Measurements from ENCODE around the gene GABARAPL1. TPM values are rescaled to one million over a fixed set of nuclear protein-coding genes. Genes with fewer than 3 reads are reported as not detected.

GABARAPL1 gene
- total RNA-seq, 1 experiment from 2014 or later: 24.1 TPM

DNA sequence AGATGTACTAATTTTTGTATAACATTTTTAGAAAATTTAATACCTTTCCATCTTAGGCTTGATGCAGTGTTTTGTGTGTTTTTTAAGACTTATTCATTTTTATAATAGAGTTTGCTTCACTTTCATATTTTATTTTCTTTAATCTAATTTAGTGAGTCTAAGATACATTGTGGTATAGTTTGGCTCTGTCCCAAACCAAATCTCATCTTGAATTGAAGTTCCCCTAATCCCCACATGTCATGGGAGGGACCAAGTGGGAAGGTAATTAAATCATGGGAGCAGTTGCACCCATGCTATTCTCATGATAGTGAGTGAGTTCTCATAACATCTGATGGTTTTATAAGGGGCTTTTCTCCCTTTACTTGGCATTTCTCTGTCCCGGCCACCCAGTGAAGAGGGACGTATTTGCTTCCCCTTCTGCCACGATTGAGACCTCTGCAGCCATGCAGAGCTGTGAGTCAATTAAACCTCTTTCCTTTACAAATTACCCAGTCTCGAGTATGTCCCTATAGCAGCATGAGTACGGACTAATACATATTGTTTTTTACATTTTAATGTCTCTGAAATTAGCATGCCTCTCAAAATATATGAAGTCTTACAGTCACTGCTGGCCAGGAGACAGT lies 34.9 kb downstream of the GABARAPL1 start (continued):
- TF ChIP-seq SIN3A (IDR thresholded peaks at IDR 0.05; ENCODE audit: borderline replicate concordance, insufficient read depth, low read depth, low read length): no peak

DNA sequence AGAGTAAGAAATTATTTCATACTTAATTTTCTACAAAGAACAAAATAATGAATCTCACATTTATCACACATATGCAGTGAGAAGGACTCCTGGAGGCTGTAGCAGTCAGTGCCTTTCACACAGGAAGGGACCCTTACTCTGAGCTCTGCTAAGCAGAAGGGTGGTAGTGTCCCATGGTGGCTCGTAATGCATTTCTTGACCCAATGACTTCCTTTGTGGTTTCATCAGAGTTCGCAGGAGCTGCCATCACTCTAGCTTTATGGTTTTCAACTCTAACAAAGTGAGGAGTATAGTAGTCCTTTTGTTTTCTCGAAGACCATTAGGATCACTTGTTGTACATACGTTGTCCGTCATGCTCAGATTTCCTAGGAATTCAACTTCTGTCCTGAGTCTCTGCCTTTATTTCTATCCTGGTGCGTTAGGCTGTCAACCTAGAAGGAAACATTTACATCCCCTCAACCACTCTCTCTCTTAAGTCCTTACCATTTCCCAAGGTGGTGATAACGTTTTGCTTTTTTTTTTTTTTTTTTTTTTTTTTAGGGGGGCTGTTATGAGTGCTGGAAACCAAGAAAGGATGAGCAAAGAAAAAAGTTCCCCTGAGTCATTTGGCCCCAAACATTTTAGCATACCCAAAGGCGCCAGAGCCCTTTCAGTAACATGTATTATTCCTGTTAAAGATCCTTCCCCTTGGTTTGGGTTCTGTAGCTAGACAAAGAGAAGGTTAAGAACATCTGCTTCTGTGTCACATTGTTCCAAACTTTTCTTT lies 37.2 kb downstream of the GABARAPL1 start:
- intact Hi-C loops (cut with micrococcal nuclease; ENCODE audit: unreplicated experiment): no loop called here
- no peak for DNase-seq (ENCODE audit: low read depth, low spot score)
- TF ChIP-seq, protein P1, sequence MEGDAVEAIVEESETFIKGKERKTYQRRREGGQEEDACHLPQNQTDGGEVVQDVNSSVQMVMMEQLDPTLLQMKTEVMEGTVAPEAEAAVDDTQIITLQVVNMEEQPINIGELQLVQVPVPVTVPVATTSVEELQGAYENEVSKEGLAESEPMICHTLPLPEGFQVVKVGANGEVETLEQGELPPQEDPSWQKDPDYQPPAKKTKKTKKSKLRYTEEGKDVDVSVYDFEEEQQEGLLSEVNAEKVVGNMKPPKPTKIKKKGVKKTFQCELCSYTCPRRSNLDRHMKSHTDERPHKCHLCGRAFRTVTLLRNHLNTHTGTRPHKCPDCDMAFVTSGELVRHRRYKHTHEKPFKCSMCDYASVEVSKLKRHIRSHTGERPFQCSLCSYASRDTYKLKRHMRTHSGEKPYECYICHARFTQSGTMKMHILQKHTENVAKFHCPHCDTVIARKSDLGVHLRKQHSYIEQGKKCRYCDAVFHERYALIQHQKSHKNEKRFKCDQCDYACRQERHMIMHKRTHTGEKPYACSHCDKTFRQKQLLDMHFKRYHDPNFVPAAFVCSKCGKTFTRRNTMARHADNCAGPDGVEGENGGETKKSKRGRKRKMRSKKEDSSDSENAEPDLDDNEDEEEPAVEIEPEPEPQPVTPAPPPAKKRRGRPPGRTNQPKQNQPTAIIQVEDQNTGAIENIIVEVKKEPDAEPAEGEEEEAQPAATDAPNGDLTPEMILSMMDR (IDR thresholded peaks at IDR 0.05): no peak
- TF ChIP-seq POLR2AphosphoS5 (IDR thresholded peaks at IDR 0.05; ENCODE audit: low read depth, low read length): no peak
- TF ChIP-seq, protein P2, sequence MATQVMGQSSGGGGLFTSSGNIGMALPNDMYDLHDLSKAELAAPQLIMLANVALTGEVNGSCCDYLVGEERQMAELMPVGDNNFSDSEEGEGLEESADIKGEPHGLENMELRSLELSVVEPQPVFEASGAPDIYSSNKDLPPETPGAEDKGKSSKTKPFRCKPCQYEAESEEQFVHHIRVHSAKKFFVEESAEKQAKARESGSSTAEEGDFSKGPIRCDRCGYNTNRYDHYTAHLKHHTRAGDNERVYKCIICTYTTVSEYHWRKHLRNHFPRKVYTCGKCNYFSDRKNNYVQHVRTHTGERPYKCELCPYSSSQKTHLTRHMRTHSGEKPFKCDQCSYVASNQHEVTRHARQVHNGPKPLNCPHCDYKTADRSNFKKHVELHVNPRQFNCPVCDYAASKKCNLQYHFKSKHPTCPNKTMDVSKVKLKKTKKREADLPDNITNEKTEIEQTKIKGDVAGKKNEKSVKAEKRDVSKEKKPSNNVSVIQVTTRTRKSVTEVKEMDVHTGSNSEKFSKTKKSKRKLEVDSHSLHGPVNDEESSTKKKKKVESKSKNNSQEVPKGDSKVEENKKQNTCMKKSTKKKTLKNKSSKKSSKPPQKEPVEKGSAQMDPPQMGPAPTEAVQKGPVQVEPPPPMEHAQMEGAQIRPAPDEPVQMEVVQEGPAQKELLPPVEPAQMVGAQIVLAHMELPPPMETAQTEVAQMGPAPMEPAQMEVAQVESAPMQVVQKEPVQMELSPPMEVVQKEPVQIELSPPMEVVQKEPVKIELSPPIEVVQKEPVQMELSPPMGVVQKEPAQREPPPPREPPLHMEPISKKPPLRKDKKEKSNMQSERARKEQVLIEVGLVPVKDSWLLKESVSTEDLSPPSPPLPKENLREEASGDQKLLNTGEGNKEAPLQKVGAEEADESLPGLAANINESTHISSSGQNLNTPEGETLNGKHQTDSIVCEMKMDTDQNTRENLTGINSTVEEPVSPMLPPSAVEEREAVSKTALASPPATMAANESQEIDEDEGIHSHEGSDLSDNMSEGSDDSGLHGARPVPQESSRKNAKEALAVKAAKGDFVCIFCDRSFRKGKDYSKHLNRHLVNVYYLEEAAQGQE (IDR thresholded peaks at IDR 0.05; ENCODE audit: insufficient read depth in 1 of 2, low read depth in 2 of 2, low read length in 1 of 2): no peak
- no peak for TF ChIP-seq TCF7L2 (IDR thresholded peaks at IDR 0.05; ENCODE audit: low read depth, low read length)
- no peak for TF ChIP-seq SIN3A (IDR thresholded peaks at IDR 0.05; ENCODE audit: borderline replicate concordance, insufficient read depth, low read depth, low read length)
- no peaks in the 10 kb centered on the region for H3K4me1 ChIP-seq (ENCODE audit: control insufficient read depth, insufficient read depth, low read length)
- ChIA-PET POLR2A (no interaction called here), CTCF (no interaction called here)
- no peak for ATAC-seq
- no peaks in the 10 kb centered on the region for H3K36me3 ChIP-seq (ENCODE audit: control insufficient read depth, insufficient read depth, low read length)
- in situ Hi-C loops (cut with HindIII; ENCODE audit: low pct_unique_long_range_greater_than_20kb, low sequenced_read_pairs): no loop called here
- BruUV-seq (replicated peaks): no TSS peak
- no peak overlapping the region for H3K4me3 ChIP-seq (ENCODE audit: low read depth in 2 of 2, low read length in 2 of 2)
- H3K27ac ChIP-seq (ENCODE audit: low read length): no peak overlapping the region
- H3K27me3 ChIP-seq (ENCODE audit: control insufficient read depth, insufficient read depth, low read length): no peaks in the 10 kb centered on the region
- no peaks in the 10 kb centered on the region for H3K9me3 ChIP-seq (ENCODE audit: control insufficient read depth, insufficient read depth, low read depth, low read length)

DNA sequence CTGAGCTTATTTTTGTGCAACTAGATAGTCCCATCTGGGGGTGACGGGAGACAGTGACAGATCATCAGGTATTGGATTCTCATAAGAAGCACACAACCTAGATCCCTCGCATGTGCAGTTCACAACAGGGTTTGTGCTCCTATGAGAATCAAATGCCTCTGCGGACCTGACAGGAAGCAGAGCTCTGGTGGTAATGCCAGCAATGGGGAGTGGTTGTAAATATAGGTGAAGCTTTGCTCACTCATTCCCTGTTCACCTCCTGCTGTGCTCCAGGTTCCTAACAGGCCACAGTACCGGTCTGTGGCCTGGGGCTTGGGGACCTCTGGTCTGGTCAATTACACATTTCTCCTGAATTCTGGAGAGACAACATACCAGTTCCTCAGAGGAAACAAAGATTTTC lies 39.0 kb downstream of the GABARAPL1 start:
- no peak for ATAC-seq
- Histone ChIP-seq H3K36me3 (ENCODE audit: control insufficient read depth, insufficient read depth, low read length) (no peaks in the 10 kb centered on the region), H3K27me3 (ENCODE audit: control insufficient read depth, insufficient read depth, low read length) (no peaks in the 10 kb centered on the region), H3K9me3 (ENCODE audit: control insufficient read depth, insufficient read depth, low read depth, low read length) (peaks cover 11% of the 10 kb centered on the region), H3K4me1 (ENCODE audit: control insufficient read depth, insufficient read depth, low read length) (no peaks in the 10 kb centered on the region), H3K4me3 (ENCODE audit: low read depth in 2 of 2, low read length in 2 of 2) (no peak overlapping the region), H3K27ac (ENCODE audit: low read length) (no peak overlapping the region)
- ChIA-PET POLR2A (no interaction called here), CTCF (no interaction called here)
- TF ChIP-seq SIN3A (IDR thresholded peaks at IDR 0.05; ENCODE audit: borderline replicate concordance, insufficient read depth, low read depth, low read length): no peak
- no peak for TF ChIP-seq TCF7L2 (IDR thresholded peaks at IDR 0.05; ENCODE audit: low read depth, low read length)
- intact Hi-C loops (cut with micrococcal nuclease; ENCODE audit: unreplicated experiment) (no loop called here), in situ Hi-C loops (cut with HindIII; ENCODE audit: low pct_unique_long_range_greater_than_20kb, low sequenced_read_pairs) (no loop called here)
- BruUV-seq (replicated peaks): no TSS peak
- no peak for DNase-seq (ENCODE audit: low read depth, low spot score)

All from Panc1 (cell line).